ENCODE results near the gene BRINP1.

BRINP1 gene

DNA sequence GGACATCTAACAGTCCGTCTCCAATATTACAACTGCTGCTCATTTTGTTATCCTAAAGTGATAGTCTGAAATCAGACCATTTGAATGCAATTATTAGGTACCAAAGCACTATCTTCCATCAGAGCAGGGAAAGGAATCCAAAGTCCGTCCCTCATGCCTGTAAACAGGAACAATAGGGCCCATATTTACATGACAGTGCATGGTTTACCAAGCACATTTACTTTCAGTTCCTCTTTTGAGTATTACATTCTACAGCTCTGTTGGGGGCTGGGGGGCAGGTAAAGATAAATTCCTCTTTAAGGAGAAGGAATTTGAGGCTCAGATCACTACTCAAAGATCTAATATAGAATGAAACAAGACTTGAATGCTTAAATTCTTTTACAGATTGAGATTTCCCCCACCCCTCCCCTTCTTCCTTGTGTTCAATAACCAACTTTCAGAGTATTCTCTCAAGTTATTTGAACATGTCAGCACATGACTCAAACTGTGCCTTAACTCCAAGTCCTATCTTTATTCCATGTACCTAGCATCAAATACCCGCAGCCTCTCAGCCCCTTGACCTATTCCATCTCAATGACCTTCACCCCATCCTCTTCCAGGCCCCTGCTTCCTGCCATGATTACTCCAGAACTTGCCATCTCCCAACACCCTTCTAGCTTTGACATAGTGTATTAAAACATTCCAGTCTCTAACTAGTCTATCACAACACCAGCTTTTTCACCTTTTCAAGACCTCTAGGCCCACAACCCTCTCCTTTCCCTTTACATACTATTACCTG lies 71.0 kb downstream of the BRINP1 start:
- TF ChIP-seq TAF1 (IDR thresholded peaks at IDR 0.05; ENCODE audit: low read depth) (no peak), CEBPB (IDR thresholded peaks at IDR 0.05) (no peak), EP300 (IDR thresholded peaks at IDR 0.05; ENCODE audit: borderline replicate concordance) (no peak), ZBTB7A (IDR thresholded peaks at IDR 0.05; ENCODE audit: low read depth) (no peak), EGR1 (IDR thresholded peaks at IDR 0.05) (no peak), NFIC (IDR thresholded peaks at IDR 0.05) (no peak)
- TF ChIP-seq, protein P1, sequence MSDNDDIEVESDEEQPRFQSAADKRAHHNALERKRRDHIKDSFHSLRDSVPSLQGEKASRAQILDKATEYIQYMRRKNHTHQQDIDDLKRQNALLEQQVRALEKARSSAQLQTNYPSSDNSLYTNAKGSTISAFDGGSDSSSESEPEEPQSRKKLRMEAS (IDR thresholded peaks at IDR 0.05), result no peak

DNA sequence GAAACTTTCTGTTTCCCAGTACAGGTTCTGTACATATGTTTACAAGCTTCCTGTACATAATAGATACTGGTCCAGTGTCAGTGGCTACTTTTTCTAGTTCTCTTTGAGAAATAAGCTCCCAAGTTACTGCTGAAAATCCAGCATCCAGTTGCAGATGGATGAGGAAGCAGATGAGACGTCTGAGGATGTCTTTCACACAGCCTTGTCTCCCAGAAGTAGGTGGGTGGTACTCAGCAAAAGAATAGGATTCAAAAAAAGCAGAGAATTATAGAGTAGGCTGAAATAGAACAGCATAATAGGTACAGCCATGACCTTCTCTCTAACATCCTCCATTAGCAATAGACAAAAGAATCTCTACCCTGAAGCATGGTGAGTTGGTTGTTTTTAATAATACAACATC lies 77.7 kb downstream of the BRINP1 start:
- TF ChIP-seq FOXM1 (IDR thresholded peaks at IDR 0.05; ENCODE audit: borderline replicate concordance, low read depth), result no peak
- TF ChIP-seq CREB1 (IDR thresholded peaks at IDR 0.05; ENCODE audit: low read depth), result no peak
- TF ChIP-seq TAF1 (IDR thresholded peaks at IDR 0.05; ENCODE audit: low read depth), result no peak
- TF ChIP-seq TEAD4 (IDR thresholded peaks at IDR 0.05), result no peak
- no peak for TF ChIP-seq ZBTB7A (IDR thresholded peaks at IDR 0.05; ENCODE audit: low read depth)
- no peak for TF ChIP-seq TCF12 (IDR thresholded peaks at IDR 0.05; ENCODE audit: low read depth)
- no peak for TF ChIP-seq NFIC (IDR thresholded peaks at IDR 0.05)
- no peak for TF ChIP-seq YY1 (IDR thresholded peaks at IDR 0.05; ENCODE audit: low read depth)
- TF ChIP-seq EP300 (IDR thresholded peaks at IDR 0.05; ENCODE audit: borderline replicate concordance), result no peak
- TF ChIP-seq REST (IDR thresholded peaks at IDR 0.05; ENCODE audit: low read depth), result no peak
- TF ChIP-seq CEBPB (IDR thresholded peaks at IDR 0.05), result no peak

DNA sequence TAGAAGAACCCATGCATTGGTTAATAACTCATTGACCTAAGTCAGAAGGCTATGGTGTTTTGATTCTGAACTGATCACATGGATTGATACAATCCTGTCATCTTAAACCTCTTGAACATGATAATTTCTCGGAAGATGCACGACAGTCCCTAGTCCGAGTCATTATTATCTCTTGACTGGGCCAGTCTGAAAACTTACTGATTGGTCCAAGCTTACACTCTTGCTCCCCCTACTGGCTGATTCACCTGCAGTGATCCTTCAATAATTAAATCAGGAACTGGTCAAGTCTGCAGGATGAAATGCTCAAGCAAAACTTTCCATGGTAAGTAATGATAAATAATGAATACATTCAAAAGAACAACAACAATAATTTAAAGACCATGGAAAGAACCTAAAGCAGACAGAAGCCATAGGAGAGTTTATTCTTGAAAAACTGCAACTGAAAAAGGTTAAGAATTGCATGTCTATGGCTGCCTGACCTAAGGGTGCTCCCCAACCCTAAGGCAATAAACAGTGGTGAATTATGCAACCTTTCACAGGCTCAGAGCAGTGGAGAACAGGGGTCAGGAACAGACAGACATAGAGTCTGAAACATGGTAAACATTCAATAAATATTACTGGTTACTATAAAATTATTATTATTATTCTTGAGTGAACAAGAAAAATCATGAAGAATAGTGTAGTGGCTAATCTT lies 79.3 kb downstream of the BRINP1 start:
- TF ChIP-seq RAD21 (IDR thresholded peaks at IDR 0.05; ENCODE audit: low read depth) (peak; percentile 88), TAF1 (IDR thresholded peaks at IDR 0.05; ENCODE audit: low read depth) (no peak)

GRCh38 chr9:119284587-119285337 lies 84.5 kb downstream of the BRINP1 start:
- TF ChIP-seq NFIC (IDR thresholded peaks at IDR 0.05) (no peak), CEBPB (IDR thresholded peaks at IDR 0.05) (no peak), CREB1 (IDR thresholded peaks at IDR 0.05; ENCODE audit: low read depth) (no peak)

DNA sequence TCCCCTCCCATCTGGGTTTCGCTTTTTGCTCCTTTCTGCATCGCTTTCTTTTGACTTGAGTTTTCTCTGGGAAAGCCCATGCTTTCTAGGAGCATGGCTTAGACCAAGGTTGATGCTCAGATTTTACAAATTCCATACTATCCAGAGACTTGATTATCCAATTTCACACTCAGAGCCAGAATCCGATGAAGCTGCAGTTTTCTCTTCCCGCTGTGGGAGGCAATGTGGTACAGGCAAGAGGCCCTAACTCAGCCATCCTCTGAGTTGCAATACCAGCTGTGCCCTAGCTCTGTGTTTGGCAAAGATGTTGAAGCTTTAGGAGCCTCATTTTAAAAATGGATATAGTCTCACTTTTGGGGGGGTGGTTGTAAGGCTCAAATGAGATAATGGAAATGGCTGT lies 85.1 kb downstream of the BRINP1 start:
- TF ChIP-seq RAD21 (IDR thresholded peaks at IDR 0.05; ENCODE audit: low read depth), result peak; percentile 21; the same call in 1 of the 2 replicates
- no peak for TF ChIP-seq REST (IDR thresholded peaks at IDR 0.05; ENCODE audit: low read depth)

- TF ChIP-seq FOXM1 (IDR thresholded peaks at IDR 0.05; ENCODE audit: borderline replicate concordance, low read depth), result no peak
- TF ChIP-seq TCF12 (IDR thresholded peaks at IDR 0.05; ENCODE audit: low read depth), result no peak
- TF ChIP-seq TEAD4 (IDR thresholded peaks at IDR 0.05), result no peak
- TF ChIP-seq YY1 (IDR thresholded peaks at IDR 0.05; ENCODE audit: low read depth), result no peak
- TF ChIP-seq TAF1 (IDR thresholded peaks at IDR 0.05; ENCODE audit: low read depth), result no peak
- no peak for TF ChIP-seq CEBPB (IDR thresholded peaks at IDR 0.05)
- TF ChIP-seq RAD21 (IDR thresholded peaks at IDR 0.05; ENCODE audit: low read depth), result no peak
- no peak for TF ChIP-seq REST (IDR thresholded peaks at IDR 0.05; ENCODE audit: low read depth)
- TF ChIP-seq EP300 (IDR thresholded peaks at IDR 0.05; ENCODE audit: borderline replicate concordance), result no peak
- TF ChIP-seq ZBTB7A (IDR thresholded peaks at IDR 0.05; ENCODE audit: low read depth), result no peak
- TF ChIP-seq, protein P1 (IDR thresholded peaks at IDR 0.05), result no peak
- TF ChIP-seq CREB1 (IDR thresholded peaks at IDR 0.05; ENCODE audit: low read depth), result no peak
- no peak for TF ChIP-seq EGR1 (IDR thresholded peaks at IDR 0.05)
- TF ChIP-seq USF1 (IDR thresholded peaks at IDR 0.05), result no peak
Measured at GRCh38 chr9:119283078-119283794, 86.0 kb downstream of the BRINP1 start.
